Activated T-cell treated with anti-CD3 and anti-CD28 coated beads for 48 hours (primary cell): Measurements from ENCODE around the gene ALG12.

ENCODE experiments used
- DNase-seq: peaks from one replicate; pipeline ENCODE4 v3.0.0-alpha.2; 2020; ENCODE audit warnings: low read depth

ALG12 gene

GRCh38 chr22:49911881-49912625 lies 6.2 kb downstream of the ALG12 start:
- no peak for DNase-seq

GRCh38 chr22:49910229-49911155 lies 7.7 kb downstream of the ALG12 start:
- no peak for DNase-seq

- DNase-seq, result no peak
These were observed 8.6 kb downstream of the ALG12 start for GRCh38 chr22:49909476-49910205.

- DNase-seq, result no peak
These were observed 10.4 kb downstream of the ALG12 start for GRCh38 chr22:49907807-49908206.

GRCh38 chr22:49906799-49907290 lies 11.4 kb downstream of the ALG12 start:
- DNase-seq, result no peak

- DNase-seq, result no peak
These were observed 12.0 kb downstream of the ALG12 start for GRCh38 chr22:49906071-49906798.

- DNase-seq, result no peak
These were observed 12.8 kb downstream of the ALG12 start for GRCh38 chr22:49905465-49905864.

- no peak for DNase-seq
These were observed 14.2 kb downstream of the ALG12 start for GRCh38 chr22:49904040-49904369.

GRCh38 chr22:49903322-49904039 lies 14.8 kb downstream of the ALG12 start:
- no peak for DNase-seq

GRCh38 chr22:49901457-49901856 lies 16.8 kb downstream of the ALG12 start:
- DNase-seq, result no peak

- DNase-seq, result no peak
These were observed 17.6 kb downstream of the ALG12 start for GRCh38 chr22:49900441-49901230.

GRCh38 chr22:49899530-49899929 lies 18.7 kb downstream of the ALG12 start:
- DNase-seq, result no peak

- DNase-seq, result no peak
These were observed 21.1 kb downstream of the ALG12 start for GRCh38 chr22:49897015-49897684.

- no peak for DNase-seq
These were observed 22.0 kb downstream of the ALG12 start for GRCh38 chr22:49896201-49896600.

- DNase-seq, result no peak
These were observed 23.8 kb downstream of the ALG12 start for GRCh38 chr22:49894322-49895054.

GRCh38 chr22:49893025-49893424 lies 25.2 kb downstream of the ALG12 start:
- no peak for DNase-seq

- DNase-seq, result no peak
These were observed 25.9 kb downstream of the ALG12 start for GRCh38 chr22:49892226-49892899.

- no peak for DNase-seq
These were observed 29.2 kb downstream of the ALG12 start for GRCh38 chr22:49889071-49889470.
